ENCODE results near the gene CAB39.

Gene CAB39

GRCh38 chr2:230676546-230676945, 36.1 kb upstream of the CAB39 start:
- peaks cover 54% of the 10 kb centered on the region for H3K4me1 Mint-ChIP-seq (ENCODE audit: low read depth)
- H3K36me3 Mint-ChIP-seq (ENCODE audit: low read depth), result peaks cover 22% of the 10 kb centered on the region

GRCh38 chr2:230677201-230677946, 35.3 kb upstream of the CAB39 start:
- Mint-ChIP-seq H3K9me3 (peaks cover 23% of the 10 kb centered on the region), H3K4me3 (peak overlapping the region; percentile 64), H3K27ac (peak overlapping the region; percentile 55), H3K36me3 (ENCODE audit: low read depth) (peaks cover 24% of the 10 kb centered on the region), H3K4me1 (ENCODE audit: low read depth) (peaks cover 54% of the 10 kb centered on the region), H3K27me3 (ENCODE audit: low read depth) (no peaks in the 10 kb centered on the region)

More at GRCh38 chr2:230676546-230676945, 36.1 kb upstream of the CAB39 start:
- no peak overlapping the region for H3K27ac Mint-ChIP-seq
- no peaks in the 10 kb centered on the region for H3K27me3 Mint-ChIP-seq (ENCODE audit: low read depth)
- no peak overlapping the region for H3K4me3 Mint-ChIP-seq
- H3K9me3 Mint-ChIP-seq, result peaks cover 20% of the 10 kb centered on the region

DNA sequence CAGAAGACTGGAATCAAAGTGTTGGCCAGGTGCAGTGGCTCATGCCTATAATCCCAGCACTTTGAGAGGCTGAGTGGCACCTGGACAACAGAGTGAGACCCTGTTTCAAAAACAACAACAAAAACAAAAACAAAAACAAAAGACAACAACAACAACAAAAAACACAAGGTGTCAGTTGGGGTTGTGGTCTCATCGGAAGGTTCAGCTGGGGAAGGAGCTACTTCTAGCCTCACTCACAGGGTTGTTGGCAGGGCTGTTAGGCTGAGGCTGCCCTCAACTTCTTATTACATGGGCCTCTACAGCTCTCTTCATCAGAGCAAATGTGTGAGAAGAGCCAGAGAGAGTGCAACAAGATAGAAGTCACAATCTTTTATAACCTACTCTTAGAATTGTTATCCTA, 34.6 kb upstream of the CAB39 start:
- H3K4me3 Mint-ChIP-seq, result peak overlapping the region; percentile 7

GRCh38 chr2:230678451-230678850, 34.2 kb upstream of the CAB39 start:
- Mint-ChIP-seq H3K27ac (peak overlapping the region; percentile 89), H3K36me3 (ENCODE audit: low read depth) (peaks cover 25% of the 10 kb centered on the region), H3K4me1 (ENCODE audit: low read depth) (peaks cover 57% of the 10 kb centered on the region)

More for the DNA sequence above, 34.6 kb upstream of the CAB39 start:
- H3K9me3 Mint-ChIP-seq, result peaks cover 25% of the 10 kb centered on the region
- H3K36me3 Mint-ChIP-seq (ENCODE audit: low read depth), result peaks cover 25% of the 10 kb centered on the region
- no peaks in the 10 kb centered on the region for H3K27me3 Mint-ChIP-seq (ENCODE audit: low read depth)
- peaks cover 56% of the 10 kb centered on the region for H3K4me1 Mint-ChIP-seq (ENCODE audit: low read depth)
- peak overlapping the region; percentile 89 for H3K27ac Mint-ChIP-seq

GRCh38 chr2:230680463-230681170, 32.0 kb upstream of the CAB39 start:
- Mint-ChIP-seq H3K36me3 (ENCODE audit: low read depth) (peaks cover 28% of the 10 kb centered on the region), H3K4me3 (no peak overlapping the region), H3K4me1 (ENCODE audit: low read depth) (peaks cover 57% of the 10 kb centered on the region), H3K27ac (no peak overlapping the region), H3K9me3 (peaks cover 25% of the 10 kb centered on the region), H3K27me3 (ENCODE audit: low read depth) (no peaks in the 10 kb centered on the region)

More at GRCh38 chr2:230678451-230678850, 34.2 kb upstream of the CAB39 start:
- H3K9me3 Mint-ChIP-seq, result peaks cover 25% of the 10 kb centered on the region
- no peaks in the 10 kb centered on the region for H3K27me3 Mint-ChIP-seq (ENCODE audit: low read depth)
- peak overlapping the region; percentile 63 for H3K4me3 Mint-ChIP-seq

GRCh38 chr2:230681171-230681545, 31.5 kb upstream of the CAB39 start:
- Mint-ChIP-seq H3K9me3 (peaks cover 25% of the 10 kb centered on the region), H3K27me3 (ENCODE audit: low read depth) (no peaks in the 10 kb centered on the region), H3K4me3 (no peak overlapping the region), H3K27ac (peak overlapping the region; percentile 41), H3K36me3 (ENCODE audit: low read depth) (peaks cover 28% of the 10 kb centered on the region), H3K4me1 (ENCODE audit: low read depth) (peaks cover 52% of the 10 kb centered on the region)

- peaks cover 23% of the 10 kb centered on the region for H3K36me3 Mint-ChIP-seq (ENCODE audit: low read depth)
- peaks cover 20% of the 10 kb centered on the region for H3K9me3 Mint-ChIP-seq
- H3K4me3 Mint-ChIP-seq, result no peak overlapping the region
- H3K27me3 Mint-ChIP-seq (ENCODE audit: low read depth), result no peaks in the 10 kb centered on the region
- H3K27ac Mint-ChIP-seq, result no peak overlapping the region
- peaks cover 49% of the 10 kb centered on the region for H3K4me1 Mint-ChIP-seq (ENCODE audit: low read depth)
These were observed 30.1 kb upstream of the CAB39 start for GRCh38 chr2:230682546-230682945.

DNA sequence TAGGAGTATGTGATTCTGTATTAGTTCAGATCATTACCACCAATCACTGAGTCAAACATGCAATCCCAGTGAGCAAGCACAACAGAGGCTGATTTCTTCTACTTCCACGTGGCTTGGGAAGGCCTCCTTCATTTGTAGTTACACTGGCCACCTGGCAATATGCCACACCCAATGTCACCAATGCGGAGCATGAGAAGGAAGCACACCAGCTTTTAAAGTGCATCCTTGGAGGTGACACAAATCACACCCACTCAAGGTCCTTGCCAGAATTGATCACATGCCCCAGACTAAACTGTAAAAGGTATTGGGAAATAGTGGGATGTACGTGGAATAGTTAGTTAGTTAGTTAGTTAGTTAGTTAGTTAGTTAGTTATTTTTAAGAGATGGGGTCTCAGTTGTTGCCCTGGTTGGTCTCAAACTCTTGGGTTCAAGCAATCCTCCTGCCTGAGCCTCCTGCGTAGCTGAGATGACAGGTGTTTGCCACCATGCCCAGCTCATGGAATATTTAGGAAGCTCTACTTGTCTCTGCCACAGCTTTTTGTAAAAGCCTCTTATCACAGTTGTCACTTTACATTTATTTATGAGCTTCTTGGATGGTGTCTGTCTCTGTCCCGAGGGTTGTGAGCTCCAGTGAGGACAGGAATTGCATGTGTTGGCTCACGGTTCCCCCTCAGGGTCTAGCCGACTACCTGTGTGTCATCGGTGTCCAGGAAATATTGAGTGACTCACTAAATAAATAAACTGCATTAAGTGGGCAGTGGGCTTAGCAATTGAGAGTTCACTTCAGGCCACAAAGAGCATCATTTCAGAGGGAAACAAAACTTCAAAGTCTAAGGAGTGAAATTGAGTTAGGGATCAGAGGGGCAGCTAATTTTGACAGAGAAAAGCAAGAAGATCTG, 28.1 kb upstream of the CAB39 start:
- no peak overlapping the region for H3K4me3 Mint-ChIP-seq
- peaks cover 15% of the 10 kb centered on the region for H3K36me3 Mint-ChIP-seq (ENCODE audit: low read depth)
- H3K4me1 Mint-ChIP-seq (ENCODE audit: low read depth), result peaks cover 37% of the 10 kb centered on the region
- H3K27ac Mint-ChIP-seq, result no peak overlapping the region
- H3K27me3 Mint-ChIP-seq (ENCODE audit: low read depth), result no peaks in the 10 kb centered on the region
- peaks cover 7% of the 10 kb centered on the region for H3K9me3 Mint-ChIP-seq

- Mint-ChIP-seq H3K4me3 (no peak overlapping the region), H3K27ac (no peak overlapping the region), H3K27me3 (ENCODE audit: low read depth) (no peaks in the 10 kb centered on the region), H3K4me1 (ENCODE audit: low read depth) (peaks cover 36% of the 10 kb centered on the region), H3K36me3 (ENCODE audit: low read depth) (peaks cover 15% of the 10 kb centered on the region), H3K9me3 (peaks cover 7% of the 10 kb centered on the region)
These were observed 27.5 kb upstream of the CAB39 start for GRCh38 chr2:230685178-230685577.

DNA sequence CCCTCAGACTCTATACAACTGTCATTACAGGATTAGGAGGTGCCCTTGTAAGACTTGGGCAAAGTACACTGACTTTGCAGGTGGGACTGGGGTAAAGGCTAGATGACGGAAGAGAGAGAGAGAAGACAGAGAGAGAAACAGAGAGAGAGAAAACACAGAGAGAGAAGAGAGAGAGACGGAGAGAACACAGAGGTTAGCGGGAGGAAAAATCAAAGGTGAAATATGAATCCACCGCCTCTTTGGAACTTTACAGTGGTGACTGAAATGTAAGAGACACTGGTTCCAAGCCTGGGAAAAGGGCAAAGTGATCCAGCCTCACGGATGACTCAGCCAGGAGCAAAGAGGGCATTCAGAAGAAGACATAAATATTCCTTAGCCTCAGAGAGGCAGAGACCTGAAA, 25.1 kb upstream of the CAB39 start:
- peaks cover 3% of the 10 kb centered on the region for H3K36me3 Mint-ChIP-seq (ENCODE audit: low read depth)
- H3K4me1 Mint-ChIP-seq (ENCODE audit: low read depth), result peaks cover 29% of the 10 kb centered on the region
- peaks cover under 1% of the 10 kb centered on the region for H3K9me3 Mint-ChIP-seq
- H3K4me3 Mint-ChIP-seq, result no peak overlapping the region
- H3K27ac Mint-ChIP-seq, result no peak overlapping the region
- no peaks in the 10 kb centered on the region for H3K27me3 Mint-ChIP-seq (ENCODE audit: low read depth)

GRCh38 chr2:230688490-230688889, 24.2 kb upstream of the CAB39 start:
- peaks cover 30% of the 10 kb centered on the region for H3K4me1 Mint-ChIP-seq (ENCODE audit: low read depth)
- no peaks in the 10 kb centered on the region for H3K27me3 Mint-ChIP-seq (ENCODE audit: low read depth)
- H3K4me3 Mint-ChIP-seq, result no peak overlapping the region
- H3K27ac Mint-ChIP-seq, result no peak overlapping the region
- peaks cover 2% of the 10 kb centered on the region for H3K36me3 Mint-ChIP-seq (ENCODE audit: low read depth)
- H3K9me3 Mint-ChIP-seq, result no peaks in the 10 kb centered on the region

DNA sequence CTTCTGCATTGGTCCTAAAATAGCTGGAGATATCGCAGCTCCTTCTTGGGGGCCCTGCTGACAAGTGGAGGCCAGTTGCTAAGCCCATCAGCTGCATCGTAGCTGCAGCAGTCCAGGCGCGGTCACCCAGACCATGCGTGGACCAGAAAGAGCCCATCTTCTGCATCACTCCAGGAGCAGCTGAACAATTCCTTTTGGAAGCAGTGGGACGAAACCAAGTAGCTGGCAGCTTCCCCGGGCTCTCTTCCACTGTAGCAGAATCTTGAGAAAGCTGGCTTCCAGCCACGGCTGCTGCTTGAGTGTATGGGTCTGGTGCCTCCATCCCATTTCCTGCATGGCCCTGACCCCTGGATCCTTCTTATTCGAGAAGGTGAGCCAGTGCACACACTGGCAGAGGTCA, 22.2 kb upstream of the CAB39 start:
- Mint-ChIP-seq H3K9me3 (peaks cover 4% of the 10 kb centered on the region), H3K27ac (no peak overlapping the region), H3K4me3 (no peak overlapping the region), H3K36me3 (ENCODE audit: low read depth) (peaks cover 6% of the 10 kb centered on the region), H3K27me3 (ENCODE audit: low read depth) (no peaks in the 10 kb centered on the region), H3K4me1 (ENCODE audit: low read depth) (peaks cover 27% of the 10 kb centered on the region)

GRCh38 chr2:230691005-230691647, 21.5 kb upstream of the CAB39 start:
- H3K4me1 Mint-ChIP-seq (ENCODE audit: low read depth), result peaks cover 27% of the 10 kb centered on the region
- H3K9me3 Mint-ChIP-seq, result peaks cover 4% of the 10 kb centered on the region
- H3K4me3 Mint-ChIP-seq, result no peak overlapping the region
- H3K27me3 Mint-ChIP-seq (ENCODE audit: low read depth), result no peaks in the 10 kb centered on the region
- peaks cover 6% of the 10 kb centered on the region for H3K36me3 Mint-ChIP-seq (ENCODE audit: low read depth)
- no peak overlapping the region for H3K27ac Mint-ChIP-seq

- peaks cover 6% of the 10 kb centered on the region for H3K36me3 Mint-ChIP-seq (ENCODE audit: low read depth)
- H3K9me3 Mint-ChIP-seq, result peaks cover 4% of the 10 kb centered on the region
- no peaks in the 10 kb centered on the region for H3K27me3 Mint-ChIP-seq (ENCODE audit: low read depth)
- no peak overlapping the region for H3K27ac Mint-ChIP-seq
- no peak overlapping the region for H3K4me3 Mint-ChIP-seq
- H3K4me1 Mint-ChIP-seq (ENCODE audit: low read depth), result peaks cover 32% of the 10 kb centered on the region
These were observed 19.9 kb upstream of the CAB39 start for GRCh38 chr2:230692760-230693159.
